Hematopoietic multipotent progenitor cell (in vitro differentiated cells): ENCODE data around the gene PGPEP1. TPM values are rescaled to one million over a fixed set of nuclear protein-coding genes. Genes with fewer than 3 reads are reported as not detected.
"Not testable (repeated sequence)": the region's sequence is repeated elsewhere in the genome, so short reads cannot be mapped to it uniquely, and the experiment has no call there.

Source experiments
- DNase-seq, 3 donors: peaks; one replicate each; pipeline ENCODE4 v3.0.0-alpha.2; 2011 to 2015; ENCODE audit warnings: low read depth in 2 of 3, low spot score in 2 of 3
- total RNA-seq: library from RNA; depleted of rRNA; stranded (reverse); fragments of >200 nt; gene quantifications from one replicate; pipeline ENCODE4 v1.2.3, GENCODE V29; 2012

The PGPEP1 gene
- total RNA-seq, 1 donor, result 47.7 TPM

DNA sequence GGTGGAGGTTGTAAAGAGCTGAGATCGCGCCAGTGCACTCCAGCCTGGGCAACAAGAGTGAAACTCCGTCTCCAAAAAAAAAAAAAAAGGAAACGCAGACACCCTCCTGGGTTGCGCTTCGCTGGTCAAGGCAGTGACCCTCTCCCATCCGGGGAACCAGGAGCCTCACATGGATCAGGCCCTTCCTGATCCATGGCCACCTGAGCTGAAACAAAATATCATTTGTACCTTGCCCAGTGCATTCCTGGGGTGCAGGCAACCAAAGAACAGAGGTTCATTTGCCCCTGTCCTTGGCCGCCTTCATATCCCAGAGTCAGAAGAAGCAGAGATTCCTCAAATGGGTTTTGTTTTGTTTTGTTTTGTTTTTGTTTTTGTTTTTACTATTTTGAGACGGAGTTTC is 9.5 kb upstream of the PGPEP1 start:
- no peak for DNase-seq

DNA sequence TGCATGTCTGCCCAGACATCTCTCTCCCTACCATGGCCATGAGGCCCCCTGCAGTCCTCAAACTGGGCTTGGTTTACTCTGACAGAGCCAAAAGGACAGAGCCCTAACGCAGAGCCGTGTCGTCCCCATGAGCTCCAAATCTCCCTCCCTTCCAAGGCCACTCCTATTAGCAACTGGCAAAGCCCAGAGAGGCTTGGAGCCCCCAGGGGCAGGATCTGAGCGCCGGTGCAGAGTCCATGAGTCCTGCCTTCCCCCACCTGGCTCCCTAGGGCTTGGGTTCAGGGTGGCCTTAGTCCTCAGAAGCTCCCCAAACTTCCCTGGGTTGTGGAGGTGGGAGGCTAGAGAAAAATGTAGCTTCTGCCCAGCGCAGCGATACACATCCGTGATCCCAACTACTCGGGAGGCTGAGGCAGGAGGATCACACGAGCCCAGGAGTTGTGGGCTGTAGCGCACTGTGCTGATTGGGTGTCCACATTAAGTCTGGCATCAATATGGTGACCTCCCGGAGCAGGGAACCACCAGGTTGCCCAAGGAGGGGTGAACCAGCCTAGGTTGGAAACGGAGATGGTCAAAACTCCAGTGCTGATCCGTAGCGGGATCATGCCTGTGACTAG is 7.4 kb upstream of the PGPEP1 start:
- no peak for DNase-seq

GRCh38 chr19:18333680-18334079 is 6.7 kb upstream of the PGPEP1 start:
- DNase-seq, result no peak

- no peak for DNase-seq
Measured at GRCh38 chr19:18336121-18336520, 4.3 kb upstream of the PGPEP1 start.

- DNase-seq, result no peak
Measured at GRCh38 chr19:18338541-18338940, 1.9 kb upstream of the PGPEP1 start.

GRCh38 chr19:18339723-18340122 is 675 bp upstream of the PGPEP1 start:
- peak in 2 of 3 donors; percentile 43 to 44 for DNase-seq

DNA sequence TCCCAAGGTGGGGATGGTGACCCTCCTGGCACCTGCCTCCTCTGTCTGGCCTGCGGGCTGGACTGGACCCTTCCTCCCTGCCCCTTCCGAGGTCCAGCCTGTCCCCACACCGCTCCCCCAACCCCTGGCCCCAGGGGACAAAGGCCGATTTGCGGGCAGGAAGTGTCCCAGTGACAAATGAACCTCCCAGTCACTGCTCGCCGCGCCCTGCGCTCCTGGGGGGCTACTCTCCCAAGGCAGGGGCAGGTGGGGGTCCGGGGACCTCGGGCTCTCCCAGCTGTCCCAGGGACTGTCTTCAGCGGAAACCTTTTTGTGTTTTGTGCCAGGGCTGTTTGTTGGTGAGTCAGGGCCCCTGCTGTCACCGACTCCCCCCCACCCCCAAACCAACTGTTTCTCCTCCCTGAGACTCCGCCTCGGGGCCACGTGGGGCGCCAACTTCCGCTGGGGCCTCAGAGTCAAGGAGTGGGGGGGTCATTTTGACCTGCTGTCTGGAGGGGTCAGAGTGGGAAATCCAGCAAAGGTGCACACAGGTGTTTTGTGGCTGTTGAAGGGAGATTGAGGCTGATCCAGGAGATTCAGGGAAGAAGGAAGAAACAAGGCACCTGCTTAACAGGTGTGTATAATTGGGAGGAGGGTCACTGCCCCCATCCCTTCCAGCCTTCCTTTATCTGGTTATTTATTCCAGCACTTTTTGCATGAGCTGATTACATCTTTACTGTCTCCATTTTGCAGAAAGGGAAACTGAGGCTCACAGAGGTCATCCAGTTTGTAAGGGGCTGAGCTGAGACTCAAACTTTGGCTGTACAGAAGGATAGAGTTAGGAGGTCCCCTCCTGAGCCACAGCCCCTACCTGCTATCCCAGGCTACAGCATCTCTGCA is 831 bp downstream of the PGPEP1 start:
- DNase-seq, result peak in 2 of 3 donors; percentile 86

- no peak for DNase-seq
Measured at GRCh38 chr19:18342090-18342632, 1.8 kb downstream of the PGPEP1 start.

DNA sequence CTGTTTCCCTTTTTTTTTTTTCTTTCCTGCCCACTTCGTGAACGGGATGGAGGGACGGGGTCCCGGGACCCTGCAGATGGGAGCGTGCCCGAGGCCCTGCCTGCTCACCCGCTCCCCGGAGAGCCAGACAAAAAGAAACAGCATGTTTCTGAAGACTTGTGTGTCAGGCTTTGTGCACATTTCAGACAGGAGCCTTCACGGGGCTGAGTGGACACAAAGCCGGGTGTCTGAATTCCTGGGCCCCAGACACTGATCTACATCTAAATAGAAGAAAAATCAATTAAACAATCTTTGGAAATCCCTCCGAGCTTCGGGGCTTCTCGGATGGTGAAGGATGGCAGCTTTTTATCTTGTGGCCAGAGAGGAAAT is 4.2 kb downstream of the PGPEP1 start:
- DNase-seq, result no peak

- DNase-seq, result no peak
Measured at GRCh38 chr19:18345296-18345695, 4.9 kb downstream of the PGPEP1 start.

DNA sequence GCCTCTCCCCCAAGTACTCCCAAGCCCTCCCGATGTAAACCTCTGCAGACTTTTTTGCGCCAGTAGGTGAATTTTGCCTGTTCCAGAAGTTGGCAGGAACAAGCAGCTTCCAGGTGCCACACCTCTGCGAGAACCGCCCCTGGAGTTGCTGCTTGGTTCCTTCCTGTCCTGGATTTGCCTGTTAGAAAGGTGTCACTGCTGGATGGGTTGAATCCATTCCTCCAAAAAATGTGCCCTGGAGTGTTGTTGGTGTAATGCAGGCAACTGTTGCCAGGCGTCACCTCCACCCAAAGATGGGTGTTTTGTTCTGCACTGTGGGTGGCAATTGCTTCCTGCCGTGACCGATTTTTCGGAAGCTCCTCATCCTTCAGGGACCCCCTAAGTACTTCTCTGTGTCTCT is 5.7 kb downstream of the PGPEP1 start:
- no peak for DNase-seq

DNA sequence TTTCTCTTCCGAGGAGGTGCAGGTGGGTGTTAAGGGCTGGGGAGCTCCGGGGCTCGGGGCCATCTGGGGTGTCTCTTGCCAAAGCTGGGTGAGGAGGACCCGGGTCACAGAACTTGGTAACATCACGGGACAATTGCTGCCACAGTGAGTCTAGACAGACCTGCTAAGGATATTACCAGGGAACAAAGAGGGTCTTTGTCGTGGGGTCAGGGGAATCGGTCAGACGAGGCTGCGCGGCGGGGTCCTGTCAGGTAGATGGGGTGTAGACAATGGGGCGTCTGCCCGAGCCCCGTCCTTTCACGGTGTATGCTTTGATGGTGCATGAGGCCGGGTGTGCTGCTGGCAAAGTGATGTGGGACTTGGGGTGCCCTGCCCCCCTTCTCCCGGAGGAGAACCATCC is 7.8 kb downstream of the PGPEP1 start:
- no peak for DNase-seq

DNA sequence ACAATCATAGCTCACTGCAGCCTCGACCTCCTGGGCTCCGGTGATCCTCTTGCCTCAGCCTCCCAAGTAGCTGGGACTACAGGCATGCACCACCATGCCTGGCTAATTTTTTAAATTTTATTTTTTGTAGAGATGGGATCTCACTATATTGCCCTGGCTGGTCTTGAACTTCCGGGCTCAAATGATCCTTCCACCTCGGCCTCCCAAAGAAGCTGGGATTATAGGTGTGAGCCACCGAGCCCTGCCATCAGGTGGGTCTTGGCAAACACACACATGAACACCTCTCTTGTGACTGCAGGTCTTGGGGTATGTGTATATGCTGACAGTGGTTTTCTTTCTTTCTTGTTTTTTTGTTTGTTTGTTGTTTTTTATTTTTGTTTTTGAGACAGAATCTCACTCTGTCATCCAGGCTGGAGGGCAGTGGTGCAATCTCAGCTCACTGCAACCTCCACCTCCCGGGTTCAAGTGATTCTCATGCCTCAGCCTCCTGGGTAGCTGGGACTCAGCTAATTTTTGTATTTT is 8.5 kb downstream of the PGPEP1 start:
- not testable (repeated sequence) for DNase-seq

DNA sequence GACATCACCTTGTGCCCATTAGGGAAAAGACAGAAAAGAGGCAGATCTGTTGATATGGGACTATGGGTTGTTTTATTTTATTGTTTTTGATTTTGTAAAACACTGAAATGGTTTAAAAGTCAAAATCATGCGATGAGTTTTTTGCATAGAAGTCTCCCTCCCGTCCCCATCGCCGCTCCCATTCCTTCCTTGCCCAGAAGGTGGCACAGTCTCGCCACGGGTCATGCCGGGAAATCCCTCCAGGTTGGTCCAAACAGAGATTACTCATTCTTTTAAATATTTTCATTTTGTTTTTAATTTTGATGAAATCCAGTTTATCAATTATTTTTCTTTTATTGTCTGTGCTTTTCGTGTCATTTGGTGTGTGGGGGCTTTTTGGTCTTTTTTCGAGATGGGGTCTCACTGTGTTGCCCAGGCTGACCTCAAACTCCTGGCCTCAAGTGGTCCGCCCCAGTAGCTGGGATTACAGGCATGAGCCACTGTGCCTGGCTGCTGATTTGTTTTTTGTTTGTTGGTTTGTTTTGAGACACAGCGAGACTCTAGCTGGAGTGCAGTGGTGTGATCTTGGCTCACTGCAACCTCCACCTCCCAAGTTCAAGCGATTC is 9.2 kb downstream of the PGPEP1 start:
- peak in 2 of 3 donors; percentile 62 to 75 for DNase-seq

DNA sequence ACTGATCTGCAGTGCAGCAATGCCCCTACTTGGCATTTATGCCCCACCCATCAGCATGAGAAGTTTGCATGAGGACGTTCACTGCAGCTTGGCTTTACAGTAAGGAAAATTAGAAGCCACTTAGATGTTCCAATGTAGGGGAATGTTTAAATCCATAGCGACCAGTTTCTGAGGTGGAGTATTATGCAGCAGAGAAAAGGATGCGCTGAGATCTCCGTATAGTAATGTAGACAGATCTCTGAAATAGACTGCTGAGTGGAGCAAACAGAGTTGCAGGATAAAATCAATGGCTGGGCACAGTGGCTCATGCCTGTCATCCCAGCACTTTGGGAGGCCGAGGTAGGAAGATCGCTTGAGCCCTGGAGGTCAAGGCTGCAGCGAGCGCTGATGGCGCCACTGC is 10.1 kb downstream of the PGPEP1 start:
- DNase-seq, result no peak

GRCh38 chr19:18351544-18351943 is 11.1 kb downstream of the PGPEP1 start:
- no peak for DNase-seq

DNA sequence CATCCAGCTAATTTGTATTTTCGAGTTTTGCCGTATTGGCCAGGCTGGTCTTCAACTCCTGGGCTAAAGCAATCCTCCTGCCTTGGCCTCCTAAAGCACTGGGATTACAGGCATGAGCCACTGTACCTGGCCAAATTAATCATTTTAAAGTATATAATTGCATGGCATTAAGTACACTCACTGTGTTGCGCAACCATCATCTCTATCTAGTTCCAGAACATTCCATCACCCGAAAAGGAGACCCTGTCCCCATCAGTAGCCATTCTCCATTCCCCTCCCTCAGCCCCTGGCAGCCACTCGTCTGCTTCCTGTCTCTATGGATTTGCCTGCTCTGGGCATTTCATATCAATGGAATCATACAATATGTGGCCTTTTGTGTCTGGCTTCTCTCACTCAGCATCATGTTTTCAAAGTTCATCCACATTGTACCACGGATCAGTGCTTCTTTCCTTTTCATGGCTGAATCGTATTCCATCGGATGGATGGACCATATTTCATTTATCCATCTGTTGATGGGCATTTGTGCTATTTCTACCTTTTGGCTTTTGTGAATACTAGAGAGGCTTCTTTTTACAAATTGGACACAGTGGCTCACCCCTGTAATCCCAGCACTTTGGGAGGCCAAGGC is 13.1 kb downstream of the PGPEP1 start:
- no peak for DNase-seq

DNA sequence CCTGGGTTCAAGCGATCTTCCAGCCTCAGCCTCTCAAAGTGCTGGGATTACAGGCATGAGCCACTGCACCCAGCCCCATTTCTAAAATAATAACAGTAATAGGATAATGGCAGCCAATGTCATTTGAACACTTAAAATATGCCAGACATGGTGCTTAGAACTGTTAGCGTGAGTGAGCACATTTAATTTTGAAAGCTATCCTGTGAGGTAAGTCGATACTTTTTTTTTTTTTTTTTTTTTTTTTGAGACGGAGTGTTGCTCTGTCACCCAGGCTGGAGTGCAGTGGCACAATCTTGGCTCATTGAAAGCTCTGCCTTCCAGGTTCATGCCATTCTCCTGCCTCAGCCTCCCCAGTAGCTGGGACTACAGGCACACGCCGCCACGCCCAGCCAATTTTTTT is 14.3 kb downstream of the PGPEP1 start:
- not testable (repeated sequence) for DNase-seq

- DNase-seq, result no peak
Measured at GRCh38 chr19:18357041-18357440, 16.6 kb downstream of the PGPEP1 start.

GRCh38 chr19:18361646-18362045 is 21.2 kb downstream of the PGPEP1 start:
- DNase-seq, result no peak
